HG03103 (cell line): ENCODE data around the gene GDF11.
"Not testable (repeated sequence)": the region's sequence is repeated elsewhere in the genome, so short reads cannot be mapped to it uniquely, and the experiment has no call there.

Experiments
- ATAC-seq: cut with Tn5 transposase; IDR thresholded peaks from one replicate; pipeline ENCODE4 v1.9.1; 2021; ENCODE audit warnings: low read depth; ENCODE audit not compliant: unreplicated experiment

GDF11 gene

DNA sequence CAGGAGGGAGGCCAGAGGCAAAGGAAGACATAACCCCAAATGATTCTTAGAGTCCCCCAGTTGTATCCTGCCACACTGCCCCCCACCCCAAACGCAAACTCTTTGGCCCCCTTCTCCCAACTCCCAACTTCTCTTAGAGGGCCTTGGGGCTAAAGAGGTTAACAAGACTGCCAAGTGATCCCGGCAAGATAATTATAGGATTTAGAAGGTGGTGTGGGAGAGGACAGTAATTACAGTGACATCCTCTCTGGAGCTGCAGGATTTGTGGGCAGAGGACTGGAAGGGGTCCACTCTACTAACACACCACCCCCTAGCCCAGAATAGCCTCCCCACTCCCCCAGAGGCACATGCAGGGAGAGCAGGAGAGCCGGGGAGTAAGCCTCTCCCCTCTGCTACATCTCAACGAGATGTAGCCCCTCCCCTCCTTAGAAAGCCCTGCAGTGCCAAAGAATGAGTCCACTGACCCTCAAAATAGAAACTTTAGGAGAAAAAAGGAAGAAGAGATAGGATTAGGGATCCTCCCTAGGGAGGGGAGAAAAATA lies 5.3 kb upstream of the GDF11 start:
- ATAC-seq, result peak; percentile 5

DNA sequence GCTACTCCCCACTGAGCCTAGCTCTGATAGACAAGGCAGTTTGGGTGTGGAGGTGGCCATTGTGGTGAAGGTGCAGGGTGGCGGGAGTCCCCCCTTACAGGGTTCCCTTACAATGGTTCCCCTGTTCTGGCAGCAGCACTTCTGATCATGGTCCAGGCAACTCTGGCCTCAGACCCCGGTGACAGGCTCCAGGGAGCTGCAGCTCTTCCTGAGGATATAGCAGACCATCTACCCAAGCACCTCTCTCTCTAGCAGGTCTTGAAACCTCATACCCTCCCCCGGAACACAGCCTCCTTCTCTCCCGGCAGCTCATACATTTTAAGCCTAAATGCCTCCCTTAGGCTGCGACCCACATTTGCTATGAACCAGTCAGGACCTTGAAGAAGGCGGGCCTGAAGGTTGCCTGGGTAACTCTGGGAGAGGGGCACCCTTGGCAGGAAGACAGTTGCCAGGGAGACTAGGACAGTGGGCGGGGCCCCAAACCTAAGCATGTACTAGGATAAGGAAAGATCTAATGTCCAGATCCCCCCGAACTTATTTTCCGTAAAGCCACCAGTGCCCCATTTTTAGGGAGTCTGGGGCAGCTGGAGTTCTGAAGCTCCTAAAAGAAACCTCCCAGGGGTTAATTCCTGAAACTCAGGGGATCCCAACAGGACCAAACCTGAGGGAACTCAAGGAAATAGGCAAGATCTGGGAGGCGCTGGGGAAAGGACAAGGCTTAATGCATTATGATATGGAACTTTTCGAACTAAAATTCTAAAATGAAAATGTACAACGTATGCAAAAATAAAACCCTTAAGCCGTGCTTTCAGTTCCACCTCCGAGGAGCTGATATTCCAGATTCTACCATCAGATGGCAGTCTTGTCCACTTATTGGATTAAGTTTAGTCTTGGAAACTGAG lies 4.5 kb upstream of the GDF11 start:
- ATAC-seq, result peak; percentile 76

DNA sequence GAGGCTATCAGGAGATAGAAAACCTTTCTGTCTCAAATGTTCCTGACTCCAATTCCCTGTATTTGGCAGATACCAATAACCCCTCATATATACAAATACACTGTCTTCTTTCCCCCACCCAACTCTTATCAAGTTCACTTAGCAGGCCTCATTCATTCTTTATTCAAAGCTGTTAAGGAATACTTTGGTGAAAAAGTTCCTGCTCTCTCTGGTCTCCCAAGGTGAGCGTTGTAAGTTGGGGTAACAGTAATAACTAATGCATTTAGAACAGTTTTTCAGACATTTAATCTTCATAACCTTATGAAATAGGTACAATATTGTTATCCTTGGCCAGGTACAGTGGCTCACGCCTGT lies 3.9 kb upstream of the GDF11 start:
- ATAC-seq, result no peak

DNA sequence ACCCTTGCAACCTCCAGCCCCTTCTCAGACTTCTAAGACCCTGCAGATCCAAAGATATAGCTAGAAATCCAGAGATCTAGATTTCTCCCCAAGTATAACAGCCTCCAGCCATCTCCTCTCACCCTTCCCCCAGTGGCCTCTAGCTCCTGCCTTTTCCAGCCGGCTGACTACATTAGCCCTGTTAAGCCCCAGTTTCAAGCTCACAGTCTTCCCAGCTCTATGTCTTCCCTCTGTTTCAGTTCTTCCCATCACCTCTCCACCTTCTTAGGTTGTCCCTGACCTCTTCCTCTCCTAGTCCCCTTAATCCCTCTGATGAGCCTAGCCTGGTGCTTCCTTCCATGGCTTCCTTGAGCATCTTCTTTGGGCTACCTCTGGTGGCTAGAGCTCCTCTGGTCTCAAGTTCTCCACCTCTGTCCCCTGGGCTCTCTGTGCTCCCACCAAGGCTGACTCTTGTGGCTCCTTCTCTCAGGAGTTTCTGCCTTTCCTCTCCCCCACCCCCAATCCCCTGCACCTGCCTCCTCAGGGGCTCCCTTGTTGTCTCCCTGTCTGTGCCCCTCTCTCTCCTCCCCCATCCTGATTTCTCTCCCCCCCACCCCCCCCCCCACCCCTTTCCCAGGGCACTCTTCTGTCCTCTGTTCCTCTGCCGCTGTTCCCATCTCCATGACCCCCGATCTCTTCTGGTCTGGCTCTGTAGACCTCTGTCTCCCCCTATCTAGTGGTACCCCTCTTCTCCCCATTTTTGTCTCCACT lies 816 bp upstream of the GDF11 start:
- ATAC-seq, result no peak

DNA sequence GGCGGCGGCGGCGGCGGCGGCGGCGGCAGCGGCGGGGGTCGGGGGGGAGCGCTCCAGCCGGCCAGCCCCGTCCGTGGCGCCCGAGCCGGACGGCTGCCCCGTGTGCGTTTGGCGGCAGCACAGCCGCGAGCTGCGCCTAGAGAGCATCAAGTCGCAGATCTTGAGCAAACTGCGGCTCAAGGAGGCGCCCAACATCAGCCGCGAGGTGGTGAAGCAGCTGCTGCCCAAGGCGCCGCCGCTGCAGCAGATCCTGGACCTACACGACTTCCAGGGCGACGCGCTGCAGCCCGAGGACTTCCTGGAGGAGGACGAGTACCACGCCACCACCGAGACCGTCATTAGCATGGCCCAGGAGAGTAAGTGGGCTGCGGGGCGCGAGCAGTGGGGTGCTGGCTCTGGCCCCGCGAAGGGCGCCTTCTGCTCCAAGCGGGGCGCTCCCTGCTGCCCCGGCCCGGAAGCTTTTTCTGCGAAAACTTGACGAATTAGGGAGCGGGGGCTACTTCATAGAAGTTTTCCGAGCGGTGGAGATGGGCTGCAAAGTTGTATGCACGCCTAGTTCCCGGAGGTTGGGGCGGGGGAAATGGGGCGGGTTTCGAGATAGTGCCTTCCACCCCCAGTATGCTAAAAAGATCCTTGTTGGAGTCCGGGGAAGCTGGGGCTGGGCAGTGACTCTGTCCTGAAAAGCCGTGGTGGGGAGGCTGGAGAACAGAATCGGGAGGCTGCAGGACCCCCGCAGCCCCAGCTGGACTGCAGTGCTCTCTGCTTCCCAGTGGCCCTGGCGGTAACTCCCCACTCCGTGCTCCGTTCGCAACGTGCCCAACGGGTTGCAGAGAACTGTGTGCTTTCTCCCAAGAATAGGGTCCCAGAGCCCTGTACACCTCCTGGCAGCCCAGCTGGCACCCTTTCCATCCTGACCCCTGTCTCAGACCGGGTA lies 751 bp downstream of the GDF11 start:
- ATAC-seq, result peak; percentile 23

DNA sequence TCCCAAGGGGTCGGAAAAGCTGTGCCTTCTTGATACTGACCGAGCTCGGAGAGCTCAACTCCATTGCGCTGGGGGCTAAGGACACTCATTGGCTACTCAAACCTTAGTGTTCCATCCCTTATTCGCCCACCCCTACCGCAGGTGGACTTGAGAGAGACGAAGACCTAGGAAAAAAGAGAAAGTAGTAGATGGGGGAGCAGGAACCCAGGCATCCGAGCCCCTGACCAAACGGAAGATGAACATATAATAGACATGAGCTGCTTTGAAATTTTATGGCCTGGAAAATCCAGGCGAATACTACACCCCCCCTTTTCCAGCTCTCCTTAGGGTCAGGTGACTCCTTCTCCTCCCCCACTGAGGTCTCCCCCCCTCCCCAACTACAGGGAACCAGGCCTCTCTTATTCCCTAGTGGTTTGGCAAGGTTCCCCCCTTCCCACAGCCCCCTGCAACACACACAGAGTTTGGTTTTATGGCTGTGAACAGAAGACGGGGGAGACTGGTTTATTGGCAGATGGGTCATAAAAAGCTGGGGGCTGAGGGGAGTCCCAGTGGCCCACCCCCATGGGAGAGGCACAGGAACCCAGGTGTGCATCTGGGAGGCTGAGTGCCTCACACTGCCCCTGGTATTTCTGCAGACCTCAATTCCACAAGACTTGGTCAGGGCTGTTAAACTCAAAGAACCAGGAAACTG lies 1.6 kb downstream of the GDF11 start:
- ATAC-seq, result no peak

GRCh38 chr12:55745361-55746173 lies 2.6 kb downstream of the GDF11 start:
- ATAC-seq, result no peak

DNA sequence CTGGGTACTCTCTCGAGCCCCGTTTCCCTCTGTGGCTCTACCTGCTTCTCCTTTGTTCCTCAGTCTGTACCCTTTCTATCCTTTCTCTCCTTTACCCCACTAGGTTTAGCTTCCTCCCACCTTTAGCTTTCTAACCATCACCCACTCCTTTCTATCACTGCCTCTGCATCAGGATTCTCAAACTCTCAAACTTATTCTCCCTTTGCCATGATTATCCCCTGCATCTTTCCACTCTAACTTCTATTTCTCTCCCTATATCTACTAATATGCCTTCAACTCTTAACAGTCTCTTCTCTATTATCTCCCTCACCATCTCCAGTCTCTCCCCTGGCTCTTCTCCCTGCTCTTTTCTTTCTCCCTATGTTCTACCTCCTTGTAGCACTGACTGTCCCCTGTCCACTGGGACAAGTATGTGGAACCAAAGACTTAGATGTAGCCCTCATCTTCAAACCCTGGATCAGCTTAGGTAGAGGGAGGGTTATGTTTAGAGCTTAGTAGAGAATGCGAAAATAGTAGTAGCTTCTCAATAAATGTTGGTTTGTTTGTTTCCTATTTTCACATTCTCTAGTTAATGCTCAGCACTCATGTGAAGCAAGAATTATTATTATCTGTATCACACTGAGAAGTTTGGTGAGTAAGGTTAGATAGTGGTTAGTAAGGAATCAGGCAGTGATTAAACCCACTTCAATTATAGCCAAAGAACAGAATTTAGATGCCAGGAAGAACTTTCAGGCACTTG lies 3.4 kb downstream of the GDF11 start:
- no peak for ATAC-seq

GRCh38 chr12:55746913-55747231 lies 4.0 kb downstream of the GDF11 start:
- no peak for ATAC-seq

- ATAC-seq, result no peak
Observed at GRCh38 chr12:55748230-55748993, 5.5 kb downstream of the GDF11 start.

GRCh38 chr12:55755246-55755645 lies 12.3 kb downstream of the GDF11 start:
- no peak for ATAC-seq

DNA sequence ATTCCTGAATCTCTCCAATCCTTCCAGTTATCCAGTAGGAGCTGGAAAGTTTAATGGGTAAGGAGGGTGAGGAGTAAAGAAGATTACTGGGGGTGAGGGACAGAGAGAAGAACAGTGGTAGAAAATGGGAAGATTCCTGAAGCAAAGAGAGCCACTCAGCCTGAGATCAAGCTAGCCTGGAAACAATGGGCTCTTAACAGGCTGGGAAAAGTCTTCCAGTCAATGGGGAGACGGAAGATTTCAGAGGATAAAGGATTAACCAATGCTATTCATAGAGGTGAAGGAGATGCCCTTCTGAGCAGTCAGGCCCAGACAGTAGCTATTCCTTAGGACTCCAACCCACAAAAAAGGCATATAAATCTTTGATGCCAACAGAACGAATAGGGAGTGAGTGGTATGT lies 14.8 kb downstream of the GDF11 start:
- ATAC-seq, result no peak

DNA sequence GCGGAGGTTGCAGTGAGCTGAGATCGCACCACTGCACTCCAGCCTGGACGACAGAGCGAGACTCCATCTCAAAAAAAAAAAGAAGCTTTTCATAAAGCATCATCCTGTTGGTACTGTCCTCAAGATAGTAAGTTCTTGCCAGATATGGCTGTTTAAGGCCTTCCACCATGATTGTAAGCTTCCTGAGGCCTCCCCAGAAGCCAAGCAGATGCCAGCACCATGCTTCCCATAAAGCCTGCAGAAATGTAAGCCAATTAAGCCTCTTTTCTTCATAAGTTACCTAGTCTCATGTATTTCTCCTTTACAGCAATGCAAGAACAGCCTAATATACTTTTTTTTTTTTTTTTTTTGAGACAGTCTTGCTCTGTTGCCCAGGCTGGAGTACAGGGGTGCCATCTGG lies 15.7 kb downstream of the GDF11 start:
- ATAC-seq, result not testable (repeated sequence)

GRCh38 chr12:55760663-55761062 lies 17.7 kb downstream of the GDF11 start:
- no peak for ATAC-seq

DNA sequence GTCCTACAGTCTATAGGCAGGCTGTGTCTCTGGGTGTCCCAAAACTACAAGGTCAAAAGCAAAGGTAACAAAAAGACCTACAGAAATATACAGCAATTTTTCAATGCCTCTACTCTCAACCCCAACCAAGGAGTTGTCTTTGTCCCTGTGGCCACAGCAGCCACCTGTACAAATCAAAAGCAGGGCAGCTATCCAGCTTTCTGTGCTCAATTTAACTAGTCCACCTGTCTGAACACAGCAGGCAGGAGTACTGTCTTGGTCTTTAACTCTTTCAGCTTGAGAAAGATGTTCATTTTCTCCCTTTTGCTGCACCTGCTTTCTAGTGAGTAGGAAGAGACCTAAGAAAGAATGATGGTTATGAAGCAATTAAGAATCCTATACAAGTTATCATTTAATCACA lies 19.7 kb downstream of the GDF11 start:
- ATAC-seq, result no peak

- no peak for ATAC-seq
Observed at GRCh38 chr12:55765736-55766290, 22.9 kb downstream of the GDF11 start.

- no peak for ATAC-seq
Observed at GRCh38 chr12:55767156-55767555, 24.2 kb downstream of the GDF11 start.

DNA sequence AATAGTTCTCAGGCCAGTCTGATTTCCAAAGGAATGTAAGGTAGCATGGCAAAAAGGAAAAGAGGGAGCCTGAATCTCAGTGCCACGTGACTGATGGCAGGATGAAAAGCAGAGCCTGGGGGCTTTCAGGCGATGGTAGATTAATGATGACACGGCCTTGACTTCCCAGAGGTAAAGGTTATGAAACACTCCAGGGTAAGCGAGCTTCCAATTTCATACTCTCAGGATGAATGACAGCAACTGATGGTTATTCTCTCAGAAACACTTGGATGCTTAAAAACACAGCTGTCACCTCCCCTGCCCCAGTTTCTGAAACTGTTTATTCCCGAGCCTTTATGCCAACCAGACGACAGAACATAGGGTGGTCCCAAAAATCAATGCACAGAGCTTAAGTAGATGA lies 28.8 kb downstream of the GDF11 start:
- no peak for ATAC-seq
